HL-60 (cell line): Measurements from ENCODE around the gene GOLGA6A.

Experiments used
- DNase-seq, 2 experiments: peaks; one replicate each; pipeline ENCODE4 v3.0.0-alpha.2; 2010 to 2020; ENCODE audit warnings: low read depth in 1 of 2, low spot score in 1 of 2
- H3K27ac ChIP-seq: fragments of 250-450 bp; sonication (Bioruptor Pico); replicated peaks from 2 replicates; pipeline ENCODE4 v1.5.1; 2020; ENCODE audit warnings: mild to moderate bottlenecking, moderate library complexity
- H3K27me3 ChIP-seq: fragments of 250-450 bp; sonication (Bioruptor Pico); 2 replicates; pipeline ENCODE4 v1.5.1; 2021; ENCODE audit warnings: mild to moderate bottlenecking, moderate library complexity; ENCODE audit not compliant: insufficient read depth, poor library complexity, severe bottlenecking
- H3K4me3 ChIP-seq: replicated peaks from 2 replicates; pipeline ENCODE4 v1.5.1; 2011; ENCODE audit warnings: mild to moderate bottlenecking, control low read depth, low read length; ENCODE audit not compliant: insufficient read depth
- GABPA ChIP-seq: IDR thresholded peaks from 2 replicates; pipeline ENCODE4 v1.6.1; 2012; ENCODE audit warnings: low read depth
- POLR2AphosphoS5 ChIP-seq: IDR thresholded peaks from 2 replicates; pipeline ENCODE4 v1.6.1; 2012; ENCODE audit warnings: low read depth
- SPI1 ChIP-seq: IDR thresholded peaks from 2 replicates; pipeline ENCODE4 v1.6.1; 2012; ENCODE audit warnings: low read depth, mild to moderate bottlenecking, borderline replicate concordance
- TF ChIP-seq, protein P1 (sequence below): IDR thresholded peaks from one replicate; pipeline ENCODE4 v1.5.1; 2011; ENCODE audit warnings: low read length, control low read depth, inconsistent platforms; ENCODE audit not compliant: insufficient read depth
- TF ChIP-seq, protein P2 (sequence below): IDR thresholded peaks from 2 replicates; pipeline ENCODE4 v1.6.1; 2012; ENCODE audit warnings: low read depth; ENCODE audit not compliant: insufficient replicate concordance

Gene GOLGA6A

DNA sequence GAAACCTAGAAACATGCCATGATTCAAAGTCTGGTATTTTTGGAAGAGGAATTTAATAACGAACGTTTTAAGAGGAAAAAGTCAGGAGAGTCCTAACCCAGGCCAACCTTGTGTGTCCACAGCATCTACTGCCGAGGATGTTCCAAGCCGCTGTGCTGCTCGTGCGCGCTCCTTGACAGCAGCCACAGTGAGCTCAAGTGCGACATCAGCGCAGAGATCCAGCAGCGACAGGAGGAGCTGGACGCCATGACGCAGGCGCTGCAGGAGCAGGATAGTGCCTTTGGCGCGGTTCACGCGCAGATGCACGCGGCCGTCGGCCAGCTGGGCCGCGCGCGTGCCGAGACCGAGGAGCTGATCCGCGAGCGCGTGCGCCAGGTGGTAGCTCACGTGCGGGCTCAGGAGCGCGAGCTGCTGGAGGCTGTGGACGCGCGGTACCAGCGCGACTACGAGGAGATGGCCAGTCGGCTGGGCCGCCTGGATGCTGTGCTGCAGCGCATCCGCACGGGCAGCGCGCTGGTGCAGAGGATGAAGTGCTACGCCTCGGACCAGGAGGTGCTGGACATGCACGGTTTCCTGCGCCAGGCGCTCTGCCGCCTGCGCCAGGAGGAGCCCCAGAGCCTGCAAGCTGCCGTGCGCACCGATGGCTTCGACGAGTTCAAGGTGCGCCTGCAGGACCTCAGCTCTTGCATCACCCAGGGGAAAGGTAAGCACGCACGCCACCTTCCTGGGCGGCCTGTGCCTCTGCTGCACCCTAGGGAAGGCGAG lies 59.5 kb downstream of the GOLGA6A start:
- no peaks in the 10 kb centered on the region for H3K27me3 ChIP-seq
- H3K4me3 ChIP-seq = no peak overlapping the region
- DNase-seq = no peak
- no peak for TF ChIP-seq GABPA
- TF ChIP-seq SPI1 = no peak
- TF ChIP-seq, protein P1, sequence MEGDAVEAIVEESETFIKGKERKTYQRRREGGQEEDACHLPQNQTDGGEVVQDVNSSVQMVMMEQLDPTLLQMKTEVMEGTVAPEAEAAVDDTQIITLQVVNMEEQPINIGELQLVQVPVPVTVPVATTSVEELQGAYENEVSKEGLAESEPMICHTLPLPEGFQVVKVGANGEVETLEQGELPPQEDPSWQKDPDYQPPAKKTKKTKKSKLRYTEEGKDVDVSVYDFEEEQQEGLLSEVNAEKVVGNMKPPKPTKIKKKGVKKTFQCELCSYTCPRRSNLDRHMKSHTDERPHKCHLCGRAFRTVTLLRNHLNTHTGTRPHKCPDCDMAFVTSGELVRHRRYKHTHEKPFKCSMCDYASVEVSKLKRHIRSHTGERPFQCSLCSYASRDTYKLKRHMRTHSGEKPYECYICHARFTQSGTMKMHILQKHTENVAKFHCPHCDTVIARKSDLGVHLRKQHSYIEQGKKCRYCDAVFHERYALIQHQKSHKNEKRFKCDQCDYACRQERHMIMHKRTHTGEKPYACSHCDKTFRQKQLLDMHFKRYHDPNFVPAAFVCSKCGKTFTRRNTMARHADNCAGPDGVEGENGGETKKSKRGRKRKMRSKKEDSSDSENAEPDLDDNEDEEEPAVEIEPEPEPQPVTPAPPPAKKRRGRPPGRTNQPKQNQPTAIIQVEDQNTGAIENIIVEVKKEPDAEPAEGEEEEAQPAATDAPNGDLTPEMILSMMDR = no peak
- TF ChIP-seq POLR2AphosphoS5 = no peak
- TF ChIP-seq, protein P2, sequence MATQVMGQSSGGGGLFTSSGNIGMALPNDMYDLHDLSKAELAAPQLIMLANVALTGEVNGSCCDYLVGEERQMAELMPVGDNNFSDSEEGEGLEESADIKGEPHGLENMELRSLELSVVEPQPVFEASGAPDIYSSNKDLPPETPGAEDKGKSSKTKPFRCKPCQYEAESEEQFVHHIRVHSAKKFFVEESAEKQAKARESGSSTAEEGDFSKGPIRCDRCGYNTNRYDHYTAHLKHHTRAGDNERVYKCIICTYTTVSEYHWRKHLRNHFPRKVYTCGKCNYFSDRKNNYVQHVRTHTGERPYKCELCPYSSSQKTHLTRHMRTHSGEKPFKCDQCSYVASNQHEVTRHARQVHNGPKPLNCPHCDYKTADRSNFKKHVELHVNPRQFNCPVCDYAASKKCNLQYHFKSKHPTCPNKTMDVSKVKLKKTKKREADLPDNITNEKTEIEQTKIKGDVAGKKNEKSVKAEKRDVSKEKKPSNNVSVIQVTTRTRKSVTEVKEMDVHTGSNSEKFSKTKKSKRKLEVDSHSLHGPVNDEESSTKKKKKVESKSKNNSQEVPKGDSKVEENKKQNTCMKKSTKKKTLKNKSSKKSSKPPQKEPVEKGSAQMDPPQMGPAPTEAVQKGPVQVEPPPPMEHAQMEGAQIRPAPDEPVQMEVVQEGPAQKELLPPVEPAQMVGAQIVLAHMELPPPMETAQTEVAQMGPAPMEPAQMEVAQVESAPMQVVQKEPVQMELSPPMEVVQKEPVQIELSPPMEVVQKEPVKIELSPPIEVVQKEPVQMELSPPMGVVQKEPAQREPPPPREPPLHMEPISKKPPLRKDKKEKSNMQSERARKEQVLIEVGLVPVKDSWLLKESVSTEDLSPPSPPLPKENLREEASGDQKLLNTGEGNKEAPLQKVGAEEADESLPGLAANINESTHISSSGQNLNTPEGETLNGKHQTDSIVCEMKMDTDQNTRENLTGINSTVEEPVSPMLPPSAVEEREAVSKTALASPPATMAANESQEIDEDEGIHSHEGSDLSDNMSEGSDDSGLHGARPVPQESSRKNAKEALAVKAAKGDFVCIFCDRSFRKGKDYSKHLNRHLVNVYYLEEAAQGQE = no peak
- no peak overlapping the region for H3K27ac ChIP-seq
